Measurements from ENCODE around the gene GSN.

GSN gene

GRCh38 chr9:121262423-121262822 is 5.5 kb upstream of the GSN start:
- Histone ChIP-seq H3K4me1 (ENCODE audit: control insufficient read depth, insufficient read depth, low read length) (no peaks in the 10 kb centered on the region), H3K9me3 (ENCODE audit: control insufficient read depth, insufficient read depth, low read length) (no peaks in the 10 kb centered on the region), H3K4me3 (ENCODE audit: low read length) (no peak overlapping the region), H3K36me3 (ENCODE audit: control insufficient read depth, insufficient read depth, low read length) (no peaks in the 10 kb centered on the region), H3K27me3 (ENCODE audit: control insufficient read depth, insufficient read depth, low read length) (peaks cover 2% of the 10 kb centered on the region; the same call in 1 of the 2 replicates), H3K27ac (ENCODE audit: low read length) (no peak overlapping the region)
- DNase-seq (ENCODE audit: low read depth, low spot score): no peak
- WGBS (ENCODE audit: insufficient coverage, insufficient read length): no CpG with 5 or more reads among the region's 1 CpG

- no peaks in the 10 kb centered on the region for H3K4me1 ChIP-seq (ENCODE audit: control insufficient read depth, insufficient read depth, low read length)
- no peaks in the 10 kb centered on the region for H3K9me3 ChIP-seq (ENCODE audit: control insufficient read depth, insufficient read depth, low read length)
- H3K4me3 ChIP-seq (ENCODE audit: low read length): no peak overlapping the region
- no peak for DNase-seq (ENCODE audit: low read depth, low spot score)
- H3K27ac ChIP-seq (ENCODE audit: low read length): no peak overlapping the region
- no CpG with 5 or more reads among the region's 5 CpGs for WGBS (ENCODE audit: insufficient coverage, insufficient read length)
- H3K27me3 ChIP-seq (ENCODE audit: control insufficient read depth, insufficient read depth, low read length): peaks cover 2% of the 10 kb centered on the region; the same call in 1 of the 2 replicates
- H3K36me3 ChIP-seq (ENCODE audit: control insufficient read depth, insufficient read depth, low read length): no peaks in the 10 kb centered on the region
These were observed 5.0 kb upstream of the GSN start for GRCh38 chr9:121262953-121263352.

DNA sequence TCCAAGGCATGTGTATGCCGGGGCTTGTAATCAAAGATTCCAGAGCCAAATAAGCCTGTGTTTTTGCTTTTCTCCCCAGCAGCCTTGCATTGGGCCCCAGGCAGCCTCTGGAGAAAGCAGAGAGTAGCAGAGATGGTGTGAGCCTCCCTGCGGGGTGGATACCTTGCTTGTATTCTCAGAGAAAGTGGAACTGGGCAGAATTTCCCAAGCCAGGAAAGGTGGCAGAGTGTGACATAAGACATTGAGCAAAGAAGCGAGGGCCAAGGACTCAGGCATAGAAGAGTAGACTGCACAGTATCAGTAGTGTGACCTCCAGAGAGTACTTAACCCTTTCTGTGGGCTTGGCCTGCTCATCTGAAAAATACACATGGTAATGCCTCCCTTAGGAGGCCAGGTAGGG is 1.6 kb upstream of the GSN start:
- peaks cover 3% of the 10 kb centered on the region; the same call in 1 of the 2 replicates for H3K27me3 ChIP-seq (ENCODE audit: control insufficient read depth, insufficient read depth, low read length)
- no peaks in the 10 kb centered on the region for H3K36me3 ChIP-seq (ENCODE audit: control insufficient read depth, insufficient read depth, low read length)
- no peak for DNase-seq (ENCODE audit: low read depth, low spot score)
- H3K4me1 ChIP-seq (ENCODE audit: control insufficient read depth, insufficient read depth, low read length): peaks cover 2% of the 10 kb centered on the region; the same call in 1 of the 2 replicates
- H3K4me3 ChIP-seq (ENCODE audit: low read length): no peak overlapping the region
- no peaks in the 10 kb centered on the region for H3K9me3 ChIP-seq (ENCODE audit: control insufficient read depth, insufficient read depth, low read length)
- no peak overlapping the region for H3K27ac ChIP-seq (ENCODE audit: low read length)
- WGBS (ENCODE audit: insufficient coverage, insufficient read length): no CpG with 5 or more reads among the region's 3 CpGs

- Histone ChIP-seq H3K36me3 (ENCODE audit: control insufficient read depth, insufficient read depth, low read length) (no peaks in the 10 kb centered on the region), H3K27me3 (ENCODE audit: control insufficient read depth, insufficient read depth, low read length) (peaks cover 3% of the 10 kb centered on the region; the same call in 1 of the 2 replicates), H3K4me3 (ENCODE audit: low read length) (no peak overlapping the region), H3K9me3 (ENCODE audit: control insufficient read depth, insufficient read depth, low read length) (no peaks in the 10 kb centered on the region), H3K4me1 (ENCODE audit: control insufficient read depth, insufficient read depth, low read length) (peaks cover 2% of the 10 kb centered on the region; the same call in 1 of the 2 replicates), H3K27ac (ENCODE audit: low read length) (no peak overlapping the region)
- DNase-seq (ENCODE audit: low read depth, low spot score): no peak
- no CpG with 5 or more reads among the region's 18 CpGs for WGBS (ENCODE audit: insufficient coverage, insufficient read length)
These were observed 884 bp upstream of the GSN start for GRCh38 chr9:121266906-121267650.

DNA sequence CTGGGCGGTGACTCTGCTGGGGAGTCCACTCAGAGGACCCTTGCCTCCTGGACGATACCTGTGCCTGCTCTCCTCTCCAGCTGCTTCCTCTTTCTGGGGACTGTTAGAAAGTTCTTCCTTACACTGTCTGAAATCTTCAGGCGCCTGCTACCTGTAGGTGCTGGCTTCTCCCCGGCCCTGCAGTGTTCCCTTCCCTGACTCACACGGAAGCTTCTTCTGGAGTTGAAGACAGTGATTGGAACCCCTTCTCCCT is 562 bp downstream of the GSN start:
- DNase-seq (ENCODE audit: low read depth, low spot score): no peak
- peaks cover 2% of the 10 kb centered on the region; the same call in 1 of the 2 replicates for H3K4me1 ChIP-seq (ENCODE audit: control insufficient read depth, insufficient read depth, low read length)
- H3K27me3 ChIP-seq (ENCODE audit: control insufficient read depth, insufficient read depth, low read length): peaks cover 3% of the 10 kb centered on the region; the same call in 1 of the 2 replicates
- H3K9me3 ChIP-seq (ENCODE audit: control insufficient read depth, insufficient read depth, low read length): no peaks in the 10 kb centered on the region
- WGBS (ENCODE audit: insufficient coverage, insufficient read length): no CpG with 5 or more reads among the region's 5 CpGs
- H3K4me3 ChIP-seq (ENCODE audit: low read length): peak overlapping the region; percentile 77; the same call in 1 of the 2 replicates
- no peaks in the 10 kb centered on the region for H3K36me3 ChIP-seq (ENCODE audit: control insufficient read depth, insufficient read depth, low read length)
- no peak overlapping the region for H3K27ac ChIP-seq (ENCODE audit: low read length)

GRCh38 chr9:121268851-121269641 is 1.1 kb downstream of the GSN start:
- DNase-seq (ENCODE audit: low read depth, low spot score): no peak

DNA sequence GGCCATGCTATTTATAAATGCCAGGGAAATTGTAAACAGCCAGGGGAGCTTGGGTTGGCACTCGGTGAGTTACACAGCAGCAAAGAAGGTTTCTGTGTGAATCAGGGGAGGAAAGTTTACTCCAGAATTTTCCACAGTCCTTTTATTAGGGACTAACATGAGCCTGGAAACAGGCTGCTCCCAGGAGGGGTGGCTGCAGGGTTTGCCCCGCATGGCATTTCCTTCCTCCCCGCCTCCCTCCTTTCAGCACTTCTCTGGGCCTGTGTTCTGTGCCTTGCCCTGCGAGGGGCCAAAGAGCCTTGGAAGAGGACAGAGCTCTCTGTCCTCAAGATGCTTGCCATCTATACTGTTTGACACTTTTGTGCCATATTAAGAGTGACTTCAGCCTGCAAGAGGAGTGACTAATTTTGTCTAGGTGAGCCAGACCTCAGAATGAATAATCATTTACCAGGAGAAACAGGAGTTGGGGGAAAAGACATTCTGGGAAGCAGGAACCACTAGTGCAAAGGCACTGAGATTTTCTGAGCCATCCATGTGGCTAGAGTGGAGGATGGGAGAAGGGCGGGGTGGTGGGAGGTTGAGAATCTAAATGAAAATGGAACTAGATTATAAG is 1.8 kb downstream of the GSN start:
- no CpG with 5 or more reads among the region's 5 CpGs for WGBS (ENCODE audit: insufficient coverage, insufficient read length)
- no peaks in the 10 kb centered on the region for H3K9me3 ChIP-seq (ENCODE audit: control insufficient read depth, insufficient read depth, low read length)
- no peak overlapping the region for H3K4me3 ChIP-seq (ENCODE audit: low read length)
- peaks cover 3% of the 10 kb centered on the region; the same call in 1 of the 2 replicates for H3K27me3 ChIP-seq (ENCODE audit: control insufficient read depth, insufficient read depth, low read length)
- peaks cover 2% of the 10 kb centered on the region; the same call in 1 of the 2 replicates for H3K4me1 ChIP-seq (ENCODE audit: control insufficient read depth, insufficient read depth, low read length)
- DNase-seq (ENCODE audit: low read depth, low spot score): no peak
- no peak overlapping the region for H3K27ac ChIP-seq (ENCODE audit: low read length)
- H3K36me3 ChIP-seq (ENCODE audit: control insufficient read depth, insufficient read depth, low read length): no peaks in the 10 kb centered on the region

More at GRCh38 chr9:121268851-121269641, 1.1 kb downstream of the GSN start:
- no peak overlapping the region for H3K27ac ChIP-seq (ENCODE audit: low read length)
- no peaks in the 10 kb centered on the region for H3K36me3 ChIP-seq (ENCODE audit: control insufficient read depth, insufficient read depth, low read length)
- no CpG with 5 or more reads among the region's 12 CpGs for WGBS (ENCODE audit: insufficient coverage, insufficient read length)
- H3K27me3 ChIP-seq (ENCODE audit: control insufficient read depth, insufficient read depth, low read length): peaks cover 3% of the 10 kb centered on the region; the same call in 1 of the 2 replicates
- peaks cover 2% of the 10 kb centered on the region; the same call in 1 of the 2 replicates for H3K4me1 ChIP-seq (ENCODE audit: control insufficient read depth, insufficient read depth, low read length)
- peak overlapping the region; percentile 77; the same call in 1 of the 2 replicates for H3K4me3 ChIP-seq (ENCODE audit: low read length)
- no peaks in the 10 kb centered on the region for H3K9me3 ChIP-seq (ENCODE audit: control insufficient read depth, insufficient read depth, low read length)

DNA sequence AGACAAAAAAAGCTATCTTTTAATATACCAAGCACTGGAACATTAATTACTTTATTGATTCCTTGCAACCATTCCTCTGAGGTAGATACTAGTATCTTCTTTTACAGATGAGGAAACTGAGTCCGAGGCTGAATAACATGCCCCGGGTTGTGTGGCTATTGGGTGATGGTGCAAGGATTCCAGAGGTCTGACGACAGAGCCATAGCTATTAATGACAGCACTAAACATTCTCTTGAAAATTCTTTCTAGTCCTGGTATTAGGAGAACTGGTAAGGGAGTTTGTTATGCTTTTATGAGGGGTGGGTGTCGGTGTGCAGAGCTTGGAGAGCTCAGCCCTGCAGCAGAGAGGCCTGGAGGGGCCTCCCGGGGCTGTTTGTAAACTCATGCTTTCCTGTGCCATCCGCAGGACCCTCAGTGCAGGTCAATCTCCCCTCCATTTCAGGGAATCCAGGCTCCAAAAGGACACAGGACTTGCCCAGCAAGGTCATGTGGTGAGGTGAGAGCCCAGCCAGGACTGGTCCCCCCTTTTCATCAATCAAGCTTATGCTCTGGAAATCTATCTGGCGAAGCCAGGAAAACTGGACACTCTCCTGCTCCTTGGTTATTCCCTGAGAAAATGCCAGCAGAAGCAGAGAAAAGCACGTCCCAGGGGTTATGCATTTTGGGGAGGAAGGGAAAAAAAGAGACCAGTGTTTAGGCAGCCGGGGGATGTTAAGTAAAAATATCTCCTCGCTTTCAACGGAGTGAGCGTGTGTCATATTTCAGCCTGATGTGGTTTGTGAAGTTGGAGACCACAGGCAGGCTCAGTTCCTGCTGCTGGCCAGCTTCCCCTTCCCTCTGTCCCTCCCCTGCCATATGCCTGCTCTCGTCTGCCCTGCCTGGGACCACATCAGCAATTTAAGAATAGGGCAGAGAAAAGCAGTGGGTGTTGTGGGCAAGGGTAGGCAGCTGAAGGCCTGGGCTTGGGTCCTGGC is 3.7 kb downstream of the GSN start:
- Histone ChIP-seq H3K27ac (ENCODE audit: low read length) (no peak overlapping the region), H3K9me3 (ENCODE audit: control insufficient read depth, insufficient read depth, low read length) (no peaks in the 10 kb centered on the region), H3K36me3 (ENCODE audit: control insufficient read depth, insufficient read depth, low read length) (no peaks in the 10 kb centered on the region), H3K4me1 (ENCODE audit: control insufficient read depth, insufficient read depth, low read length) (peaks cover 2% of the 10 kb centered on the region; the same call in 1 of the 2 replicates), H3K27me3 (ENCODE audit: control insufficient read depth, insufficient read depth, low read length) (peaks cover 3% of the 10 kb centered on the region; the same call in 1 of the 2 replicates), H3K4me3 (ENCODE audit: low read length) (no peak overlapping the region)
- no CpG with 5 or more reads among the region's 13 CpGs for WGBS (ENCODE audit: insufficient coverage, insufficient read length)
- DNase-seq (ENCODE audit: low read depth, low spot score): no peak

- Histone ChIP-seq H3K4me3 (ENCODE audit: low read length) (no peak overlapping the region), H3K36me3 (ENCODE audit: control insufficient read depth, insufficient read depth, low read length) (no peaks in the 10 kb centered on the region), H3K4me1 (ENCODE audit: control insufficient read depth, insufficient read depth, low read length) (peaks cover 2% of the 10 kb centered on the region; the same call in 1 of the 2 replicates), H3K27me3 (ENCODE audit: control insufficient read depth, insufficient read depth, low read length) (peaks cover 3% of the 10 kb centered on the region; the same call in 1 of the 2 replicates), H3K27ac (ENCODE audit: low read length) (no peak overlapping the region), H3K9me3 (ENCODE audit: control insufficient read depth, insufficient read depth, low read length) (no peaks in the 10 kb centered on the region)
- no peak for DNase-seq (ENCODE audit: low read depth, low spot score)
- WGBS (ENCODE audit: insufficient coverage, insufficient read length): no CpG with 5 or more reads among the region's 6 CpGs
These were observed 4.5 kb downstream of the GSN start for GRCh38 chr9:121272401-121272948.
